K562 (cell line): ENCODE measurements around the gene ERGIC1. TPM values are rescaled to one million over a fixed set of nuclear protein-coding genes. Genes with fewer than 3 reads are reported as not detected.

Experiments used
- ATF3 ChIP-seq, 2 experiments: fragments of 450-650 bp in 1 of 2; sonication (generic) in 1 of 2; formaldehyde crosslinking in 1 of 2; IDR thresholded peaks in 1 of 2; conservative IDR thresholded peaks in 1 of 2; 2 replicates each; pipeline versions ENCODE4 v1.6.1 to v1.8.1; 2016 to 2023; ENCODE audit warnings: mild to moderate bottlenecking in 2 of 2, moderate library complexity in 2 of 2, inconsistent platforms in 1 of 2, missing genetic modification reagents in 1 of 2
- ELK1 ChIP-seq: sonication (generic); formaldehyde crosslinking; IDR thresholded peaks from 2 replicates; pipeline ENCODE4 v1.8.1; 2022; ENCODE audit warnings: missing genetic modification reagents
- HINFP ChIP-seq: fragments of 450-650 bp; conservative IDR thresholded peaks from 2 replicates; pipeline ENCODE4 v1.6.1; 2016; ENCODE audit warnings: missing genetic modification characterization, low read depth, mild to moderate bottlenecking, control low read depth, missing compliant biosample characterization
- HNRNPLL ChIP-seq: fragments of 200-400 bp; formaldehyde crosslinking; IDR thresholded peaks from 2 replicates; pipeline ENCODE4 v1.6.1; 2017; ENCODE audit warnings: low read length, low read depth, mild to moderate bottlenecking; ENCODE audit not compliant: poor library complexity, severe bottlenecking
- MAFK ChIP-seq: IDR thresholded peaks from 2 replicates; pipeline ENCODE4 v1.6.1; 2011; ENCODE audit warnings: low read length, improper control_type of control experiment
- NEUROD1 ChIP-seq: fragments of 150-350 bp; IDR thresholded peaks from 2 replicates; pipeline ENCODE4 v1.6.1; 2014; ENCODE audit warnings: borderline replicate concordance, low read length, low read depth; ENCODE audit not compliant: partially characterized antibody
- NFRKB ChIP-seq: fragments of 450-650 bp; IDR thresholded peaks from 2 replicates; pipeline ENCODE4 v1.6.1; 2016; ENCODE audit warnings: low read depth
- PHTF2 ChIP-seq: fragments of 250-450 bp; sonication (Bioruptor Pico); IDR thresholded peaks from 2 replicates; pipeline ENCODE4 v1.5.0; 2021; ENCODE audit warnings: mild to moderate bottlenecking
- PML ChIP-seq: IDR thresholded peaks from 2 replicates; pipeline ENCODE4 v1.6.1; 2012; ENCODE audit warnings: low read length, inconsistent platforms
- POLR3A ChIP-seq: IDR thresholded peaks from 2 replicates; pipeline ENCODE4 v1.6.1; 2011; ENCODE audit warnings: borderline replicate concordance, mild to moderate bottlenecking, moderate library complexity; ENCODE audit not compliant: insufficient read length, insufficient read depth; ENCODE audit errors: extremely low read depth
- RERE ChIP-seq: sonication (generic); formaldehyde crosslinking; IDR thresholded peaks from 2 replicates; pipeline ENCODE4 v1.8.0; 2023; ENCODE audit warnings: missing genetic modification reagents, mild to moderate bottlenecking, borderline replicate concordance
- SREBF1 ChIP-seq: fragments of 150-350 bp; IDR thresholded peaks from 2 replicates; pipeline ENCODE4 v1.6.1; 2014; ENCODE audit warnings: antibody characterized with exemption, low read depth, low read length, borderline replicate concordance
- ZBTB26 ChIP-seq: fragments of 450-650 bp; formaldehyde crosslinking; IDR thresholded peaks from 2 replicates; pipeline ENCODE4 v1.4.0; 2022; ENCODE audit warnings: missing genetic modification characterization
- ZNF143 ChIP-seq: sonication (generic); formaldehyde crosslinking; IDR thresholded peaks from 2 replicates; pipeline ENCODE4 v1.9.0; 2022; ENCODE audit warnings: mild to moderate bottlenecking, missing genetic modification reagents
- ZNF146 ChIP-seq: IDR thresholded peaks from one replicate; pipeline ENCODE4 v1.6.1; 2018; ENCODE audit warnings: missing compliant biosample characterization; ENCODE audit not compliant: unreplicated experiment
- ZNF561 ChIP-seq: fragments of 450-650 bp; formaldehyde crosslinking; conservative IDR thresholded peaks from 2 replicates; pipeline ENCODE4 v1.4.0; 2020; ENCODE audit warnings: mild to moderate bottlenecking, moderate library complexity
- polyA plus RNA-seq, 8 experiments: library from polyadenylated mRNA; depleted of rRNA in 4 of 8; stranded (reverse) in 5 of 8; unstranded in 3 of 8; fragments of >200 nt; fragmentation: Nextera tagmentation in 2 of 8; fragmentation: Illumina TruSeq in 1 of 8; extraction: Ambion mirVana in 2 of 8; extraction: Trizol in 1 of 8; gene quantifications; 2 replicates each; pipeline versions ENCODE4 v1.2.1 to v1.2.3, GENCODE V29; 2011 to 2014; ENCODE audit warnings: inconsistent platforms in 1 of 8, missing spikeins in 1 of 8
- total RNA-seq, 7 experiments: library from RNA; depleted of rRNA in 6 of 7; stranded (reverse); fragments of >200 nt in 6 of 7; fragmentation: Illumina TruSeq in 2 of 7; extraction: Trizol in 2 of 7; gene quantifications; 2 replicates each; pipeline versions ENCODE4 v1.2.1 to v1.2.3, GENCODE V29; 2011 to 2021; ENCODE audit warnings: low replicate concordance in 1 of 7

The ERGIC1 gene
- total and polyA plus RNA-seq, 9 of the 15 experiments (the other 6 are each of a cell fraction or from before 2014, with no cell fraction given): 5.5 to 68.4 (median 36.4) TPM

- TF ChIP-seq ATF3 (IDR thresholded peaks at IDR 0.05) (peak; percentile 33; the same call in 1 of the 2 replicates), ATF3 (CRISPR knock-in tag; conservative IDR thresholded peaks at IDR 0.05) (peak; percentile 65; the same call in 1 of the 2 replicates), ZNF561 (CRISPR knock-in tag) (no peak), ZNF146 (CRISPR knock-in tag) (no peak), SREBF1 (0 out of 2 replicates have a peak, but pooled peaks have one; percentile 53), MAFK (no peak), HNRNPLL (no peak), HINFP (tag) (no peak), NEUROD1 (peak; percentile 27), POLR3A (no peak), NFRKB (peak; percentile 53; the same call in 1 of the 2 replicates), RERE (CRISPR knock-in tag) (no peak), ZBTB26 (CRISPR knock-in tag) (no peak), PHTF2 (no peak), ZNF143 (CRISPR knock-in tag) (no peak), ELK1 (no peak), PML (peak; percentile 41; the same call in 1 of the 2 replicates)
These were observed 149.6 kb downstream of the ERGIC1 start, which contains the start of gene ATP6V0E1 (continued) for GRCh38 chr5:172983542-172984243.
